ENCODE results near the gene ISLR2.
"Not testable (repeated sequence)": the region's sequence is repeated elsewhere in the genome, so short reads cannot be mapped to it uniquely, and the experiment has no call there.

Gene ISLR2

GRCh38 chr15:74156678-74157411, 26.5 kb downstream of the ISLR2 start:
- DNase-seq (ENCODE audit: low read depth), result no peak

GRCh38 chr15:74157868-74158827, 27.8 kb downstream of the ISLR2 start:
- DNase-seq (ENCODE audit: low read depth), result no peak

GRCh38 chr15:74158855-74159650, 28.7 kb downstream of the ISLR2 start:
- DNase-seq (ENCODE audit: low read depth), result no peak

- DNase-seq (ENCODE audit: low read depth), result no peak
Measured at GRCh38 chr15:74159773-74160172, 29.4 kb downstream of the ISLR2 start.

GRCh38 chr15:74160390-74160789, 30.0 kb downstream of the ISLR2 start:
- not testable (repeated sequence) for DNase-seq (ENCODE audit: low read depth)

- not testable (repeated sequence) for DNase-seq (ENCODE audit: low read depth)
Measured at GRCh38 chr15:74162195-74162536, 31.8 kb downstream of the ISLR2 start.

GRCh38 chr15:74165461-74165860, 35.1 kb downstream of the ISLR2 start:
- DNase-seq (ENCODE audit: low read depth), result no peak

- DNase-seq (ENCODE audit: low read depth), result no peak
Measured at GRCh38 chr15:74167891-74168331, 37.5 kb downstream of the ISLR2 start.

GRCh38 chr15:74168711-74169126, 38.3 kb downstream of the ISLR2 start:
- no peak for DNase-seq (ENCODE audit: low read depth)

- no peak for DNase-seq (ENCODE audit: low read depth)
Measured at GRCh38 chr15:74170071-74170844, 39.9 kb downstream of the ISLR2 start.

- DNase-seq (ENCODE audit: low read depth), result no peak
Measured at GRCh38 chr15:74170875-74171578, 40.6 kb downstream of the ISLR2 start.

GRCh38 chr15:74171965-74172541, 41.7 kb downstream of the ISLR2 start:
- DNase-seq (ENCODE audit: low read depth), result no peak

- DNase-seq (ENCODE audit: low read depth), result no peak
Measured at GRCh38 chr15:74172701-74173379, 42.5 kb downstream of the ISLR2 start.

GRCh38 chr15:74173380-74174218, 43.2 kb downstream of the ISLR2 start, which contains the start of gene ISLR:
ISLR (plus strand) TSS chr15:74173710; CDS start chr15:74174859, 1,149 bp downstream.
- no peak for DNase-seq (ENCODE audit: low read depth)

GRCh38 chr15:74174219-74174957, 44.0 kb downstream of the ISLR2 start:
- DNase-seq (ENCODE audit: low read depth), result no peak

GRCh38 chr15:74174958-74175253, 44.5 kb downstream of the ISLR2 start:
- no peak for DNase-seq (ENCODE audit: low read depth)

- DNase-seq (ENCODE audit: low read depth), result no peak
Measured at GRCh38 chr15:74175271-74176191, 45.1 kb downstream of the ISLR2 start.
